ENCODE results near the gene CRYBG1.

GRCh38 chr6:106462923-106463557 is 102.5 kb downstream of the CRYBG1 start:
- TF ChIP-seq POLR2A (IDR thresholded peaks at IDR 0.05) (no peak), CTCF (IDR thresholded peaks at IDR 0.05) (no peak)
